Activated CD8-positive, alpha-beta memory T cell treated with anti-CD3 and anti-CD28 coated beads for 1 hour (primary cell): ENCODE measurements around the gene RPL3.

Experiments
- DNase-seq, 2 donors: peaks; one replicate each; pipeline ENCODE4 v3.0.0-alpha.2; 2020; ENCODE audit warnings: low read depth in 1 of 2; ENCODE audit errors: extremely low read depth in 1 of 2

The RPL3 gene

GRCh38 chr22:39265143-39265886, 54.1 kb downstream of the RPL3 start:
- DNase-seq = no peak

- DNase-seq = no peak
Observed at GRCh38 chr22:39264349-39265038, 54.9 kb downstream of the RPL3 start.

GRCh38 chr22:39263626-39264348, 55.6 kb downstream of the RPL3 start:
- DNase-seq = no peak
